HG03045 (cell line): Measurements from ENCODE around the gene VPS9D1.
A peak's percentile ranks its signal among the peaks of the same experiment; 100 is the strongest.
"Not testable (repeated sequence)": the region's sequence is repeated elsewhere in the genome, so short reads cannot be mapped to it uniquely, and the experiment has no call there.

Experiments
- ATAC-seq: cut with Tn5 transposase; IDR thresholded peaks from one replicate; pipeline ENCODE4 v1.9.1; 2021; ENCODE audit warnings: mild to moderate bottlenecking, moderate library complexity; ENCODE audit not compliant: unreplicated experiment

Gene VPS9D1

GRCh38 chr16:89668790-89669158 lies 51.9 kb downstream of the VPS9D1 start:
- no peak for ATAC-seq

- ATAC-seq = no peak
These were observed 53.1 kb downstream of the VPS9D1 start for GRCh38 chr16:89667633-89668032.

- ATAC-seq = not testable (repeated sequence)
These were observed 53.7 kb downstream of the VPS9D1 start for GRCh38 chr16:89667000-89667399.

DNA sequence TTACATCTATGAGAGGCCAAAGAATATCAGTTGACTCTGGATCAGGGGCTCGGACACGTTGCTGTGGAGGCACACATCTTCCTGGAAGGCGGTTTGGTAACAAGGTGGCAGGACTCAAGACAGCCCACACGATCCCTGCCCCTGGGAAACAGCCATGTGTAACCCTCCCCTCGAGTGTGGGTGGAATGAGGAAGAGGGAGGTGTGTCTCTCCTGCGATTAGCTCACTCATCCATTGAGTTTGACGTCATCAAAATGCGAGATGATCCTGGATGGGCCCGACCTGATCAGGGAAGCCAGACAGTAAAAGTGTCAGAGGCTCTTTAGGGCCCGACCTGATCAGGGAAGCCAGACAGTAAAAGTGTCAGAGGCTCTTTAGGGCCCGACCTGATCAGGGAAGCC lies 56.5 kb downstream of the VPS9D1 start:
- ATAC-seq = not testable (repeated sequence)

- no peak for ATAC-seq
These were observed 59.5 kb downstream of the VPS9D1 start for GRCh38 chr16:89661215-89661614.

GRCh38 chr16:89660146-89660545 lies 60.6 kb downstream of the VPS9D1 start:
- no peak for ATAC-seq

- ATAC-seq = no peak
These were observed 62.3 kb downstream of the VPS9D1 start for GRCh38 chr16:89658221-89658879.

GRCh38 chr16:89657442-89658220 lies 63.1 kb downstream of the VPS9D1 start, which contains the start of the genes CHMP1A and SPATA33:
Gene CHMP1A (minus strand): TSS chr16:89657708. CDS start chr16:89657588, 120 bp downstream.
Gene SPATA33 (plus strand): TSS chr16:89657836. CDS start chr16:89657912, 76 bp downstream.
- peak; percentile 88 for ATAC-seq
